Effector CD4-positive, alpha-beta T cell (primary cell): Measurements from ENCODE around the gene CEMIP2.

Source experiments
- DNase-seq: peaks from one replicate; pipeline ENCODE4 v3.0.0-alpha.2; 2020

CEMIP2 gene

DNA sequence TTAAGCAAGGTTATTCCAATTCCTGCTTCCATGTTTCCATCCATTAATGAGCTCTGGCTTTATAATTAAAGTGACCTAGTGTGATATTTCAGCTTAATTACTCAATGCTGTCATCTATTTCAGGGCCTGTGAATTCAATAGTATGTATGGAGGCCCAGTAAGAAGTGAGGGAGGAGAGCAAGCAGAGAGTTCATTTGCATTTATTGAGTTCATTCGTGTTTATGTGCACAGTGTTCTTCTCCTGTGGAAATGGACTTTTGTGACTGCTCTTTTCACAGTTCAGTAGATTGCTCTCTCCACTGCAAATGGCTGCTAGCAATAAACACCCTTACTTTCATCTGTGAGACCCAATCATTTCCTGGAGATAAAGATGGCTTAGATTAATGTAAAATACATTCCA lies 130.9 kb downstream of the CEMIP2 start:
- no peak for DNase-seq

DNA sequence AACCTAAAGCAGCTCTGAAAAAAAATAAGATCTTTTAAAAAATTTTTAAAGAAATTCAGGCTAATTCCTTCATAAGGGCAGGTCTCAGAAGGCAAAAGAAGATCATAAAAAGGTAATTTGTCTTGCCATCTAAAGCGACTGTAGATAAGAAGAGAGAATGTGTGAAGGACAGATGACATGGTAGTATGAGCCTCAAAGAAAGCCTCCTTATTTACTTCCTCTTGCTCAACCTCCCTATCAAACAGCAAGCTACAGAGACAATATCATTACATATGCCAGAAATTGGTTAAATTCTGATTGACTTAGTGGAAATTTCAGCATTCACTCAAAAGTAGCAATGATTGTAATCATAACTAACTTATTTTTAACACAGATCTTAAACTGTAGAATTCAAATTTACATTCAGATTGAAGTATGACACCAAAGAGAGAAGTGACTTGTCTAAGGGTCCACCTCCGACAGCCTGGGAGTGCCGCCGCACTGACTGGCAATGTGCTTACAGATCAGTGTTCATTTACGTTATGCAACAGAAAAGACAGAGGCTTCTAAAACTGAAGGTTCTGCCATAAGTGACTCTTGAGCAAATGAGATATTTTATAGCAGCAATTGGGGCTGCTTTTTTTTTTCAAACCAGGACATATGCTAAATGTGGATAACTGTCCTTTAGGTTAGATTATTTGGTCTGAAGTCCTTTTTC lies 132.0 kb downstream of the CEMIP2 start:
- DNase-seq, result no peak

DNA sequence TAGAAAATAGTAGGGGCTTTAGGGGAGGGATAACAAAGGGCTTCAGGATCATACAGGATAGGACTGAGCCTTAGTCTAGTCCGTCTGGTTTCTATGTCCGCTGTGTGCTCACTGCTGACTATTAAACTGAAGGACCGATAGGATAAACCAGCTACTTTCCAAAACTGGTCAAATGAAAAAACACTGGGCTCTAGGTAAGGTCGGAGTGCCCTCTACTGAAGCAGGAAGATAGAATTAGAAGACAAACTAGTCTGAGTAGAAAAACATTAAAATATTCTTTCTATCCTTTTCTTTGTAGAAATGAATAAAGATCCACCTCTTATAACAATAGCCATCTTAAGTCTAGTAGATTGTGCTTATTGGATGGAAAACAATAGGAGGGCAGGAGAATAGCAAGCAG lies 133.6 kb downstream of the CEMIP2 start:
- no peak for DNase-seq
